KG1 (cell line): Measurements from ENCODE around the gene DDX25.

Experiments used
- DNase-seq: peaks from one replicate; lab custom pipeline; 2025; lab: John Stamatoyannopoulos, UW

The DDX25 gene

DNA sequence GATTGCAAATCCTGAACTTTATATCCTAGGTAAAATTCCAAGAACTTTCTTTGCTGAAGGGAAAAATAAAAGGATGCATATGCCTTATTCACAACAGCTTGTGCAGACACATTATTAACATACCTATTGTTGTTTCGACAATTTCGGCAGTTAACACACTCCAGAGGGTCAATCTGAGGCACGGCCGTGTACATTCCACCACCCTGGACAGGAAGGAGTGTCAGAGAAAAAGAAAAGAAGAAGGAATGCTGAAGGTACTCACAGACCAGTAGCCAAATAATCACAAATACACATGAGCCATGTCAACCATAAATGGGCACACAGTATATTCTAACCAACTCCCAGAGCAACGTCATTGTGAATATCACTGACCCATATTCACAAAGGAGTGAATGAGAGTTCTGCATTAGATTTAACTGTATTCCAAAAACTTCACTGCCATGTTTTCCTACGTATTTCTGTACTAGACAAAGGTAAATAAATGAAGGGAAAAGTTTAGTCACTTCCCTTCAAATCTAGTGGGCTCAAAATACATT, 73.9 kb downstream of the DDX25 start:
- DNase-seq, result no peak
